ENCODE measurements around the gene PLA2R1. TPM values are rescaled to one million over a fixed set of nuclear protein-coding genes. Genes with fewer than 3 reads are reported as not detected.

PLA2R1 gene
- polyA plus RNA-seq, 1 of the 3 experiments (the other 2 are of a cell fraction), result not detected

DNA sequence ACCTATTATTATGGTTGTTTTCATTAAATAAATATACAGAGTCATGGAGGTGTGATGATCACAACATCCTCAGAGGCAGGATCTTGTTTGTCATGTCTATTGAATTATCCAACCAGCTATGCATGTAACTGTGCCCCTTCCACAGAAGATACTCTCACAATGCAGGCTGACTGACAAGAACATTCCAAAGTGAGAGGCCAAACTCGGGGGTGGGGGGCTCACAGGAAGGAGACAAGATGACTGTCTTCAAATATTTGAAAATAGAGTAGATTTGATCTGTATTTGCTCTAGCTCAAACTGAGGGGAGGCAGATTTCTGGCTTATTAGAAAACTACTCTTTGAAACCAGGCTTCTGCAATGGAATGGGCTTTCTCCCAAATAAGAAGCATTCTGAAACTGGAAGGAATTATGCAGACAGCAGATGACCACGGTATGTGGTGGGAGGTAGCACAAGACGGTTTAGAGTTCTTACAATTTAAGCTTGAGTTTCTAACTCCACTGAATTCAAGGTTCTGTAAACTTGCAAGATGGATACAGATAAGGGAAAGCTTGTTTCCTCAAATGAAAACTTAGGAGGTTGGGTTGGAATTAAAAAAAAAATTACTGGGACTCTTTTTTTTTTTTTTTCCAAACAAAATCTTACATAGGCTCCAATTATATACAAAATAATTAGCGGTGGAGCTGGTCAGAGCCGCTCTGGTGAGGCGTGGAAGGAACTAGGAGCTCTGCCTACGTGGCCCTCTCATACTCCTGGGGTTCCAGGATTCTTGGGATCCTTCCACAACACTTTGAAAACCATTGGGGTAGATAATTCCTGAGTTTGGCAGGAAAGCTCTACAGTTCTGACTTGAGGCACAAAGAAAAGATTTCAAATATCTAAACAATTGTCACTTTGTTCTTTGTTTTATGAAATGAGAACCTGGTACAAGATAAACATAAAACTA, 79.3 kb downstream of the PLA2R1 start:
- no peak for DNase-seq
- Histone ChIP-seq H3K9me3 (no peaks in the 10 kb centered on the region), H3K4me3 (ENCODE audit: low read depth in 2 of 2, low read length in 1 of 2) (no peak overlapping the region), H3K9me2 (no peaks in the 10 kb centered on the region), H3K36me3 (replicated peaks in 1 of 2; ENCODE audit: control insufficient read depth in 1 of 2, insufficient read depth in 2 of 2, low read length in 1 of 2) (no peaks in the 10 kb centered on the region), H3K27ac (ENCODE audit: low read depth in 2 of 2, low read length in 1 of 2) (peak overlapping the region in 1 of 2 experiments; percentile 50; a peak in 2 of 4 replicates), H4K20me1 (ENCODE audit: insufficient read depth) (no peaks in the 10 kb centered on the region), H3K27me3 (ENCODE audit: insufficient read depth) (peaks cover 6% of the 10 kb centered on the region; the same call in 1 of the 2 replicates), H2AFZ (ENCODE audit: low read depth) (no peak overlapping the region), H3F3A (replicated peaks; ENCODE audit: insufficient read depth) (no peaks in the 10 kb centered on the region), H3K4me2 (no peak overlapping the region), H3K4me1 (ENCODE audit: control insufficient read depth in 1 of 2, insufficient read depth in 2 of 2, low read depth in 1 of 2, low read length in 1 of 2) (no peaks in the 10 kb centered on the region; a peak in 1 of 4 replicates), H3K79me2 (ENCODE audit: insufficient read depth) (no peaks in the 10 kb centered on the region), H3K9ac (no peak overlapping the region)
- ChIA-PET CTCF (interaction anchor here (1.2 to 2.7 kb wide), 5 partner anchors 15 to 1081 kb away, joined by 3 to 10 read pairs (median 5); no protein-coding TSS in a partner anchor), POLR2A (no interaction called here)
- WGBS (ENCODE audit: low lambda C conversion rate), result 67% methylated on average over 7 of the region's 7 CpGs
- TF ChIP-seq MXI1 (IDR thresholded peaks at IDR 0.05; ENCODE audit: low read depth, low read length) (no peak), EP300 (IDR thresholded peaks at IDR 0.05; ENCODE audit: borderline replicate concordance in 1 of 2, low read depth in 1 of 2, low read length in 1 of 2) (no peak), FOXM1 (IDR thresholded peaks at IDR 0.05; ENCODE audit: low read depth) (no peak), ELF1 (IDR thresholded peaks at IDR 0.05) (no peak), SIN3A (IDR thresholded peaks at IDR 0.05; ENCODE audit: borderline replicate concordance, low read depth, low read length) (no peak), IRF3 (IDR thresholded peaks at IDR 0.05; ENCODE audit: low read depth, low read length) (no peak), NFIC (IDR thresholded peaks at IDR 0.05; ENCODE audit: borderline replicate concordance) (no peak), RCOR1 (IDR thresholded peaks at IDR 0.05; ENCODE audit: low read length) (no peak), JUND (IDR thresholded peaks at IDR 0.05) (no peak), REST (IDR thresholded peaks at IDR 0.05; ENCODE audit: low read depth, low read length) (no peak), POLR2AphosphoS5 (IDR thresholded peaks at IDR 0.05; ENCODE audit: low read depth, low read length) (no peak)

Data from SK-N-SH (cell line).